GM18498 (cell line): ENCODE results near the gene GALNT2.

Experiments used
- ATAC-seq: cut with Tn5 transposase; IDR thresholded peaks from one replicate; pipeline ENCODE4 v1.9.1; 2021; ENCODE audit warnings: mild to moderate bottlenecking, moderate library complexity; ENCODE audit not compliant: unreplicated experiment

GALNT2 gene

GRCh38 chr1:230050973-230051735, 15.9 kb upstream of the GALNT2 start:
- ATAC-seq = no peak

GRCh38 chr1:230052018-230052417, 15.0 kb upstream of the GALNT2 start:
- no peak for ATAC-seq

- no peak for ATAC-seq
Observed at GRCh38 chr1:230052665-230053064, 14.4 kb upstream of the GALNT2 start.

GRCh38 chr1:230054092-230054749, 12.8 kb upstream of the GALNT2 start:
- ATAC-seq = no peak

- no peak for ATAC-seq
Observed at GRCh38 chr1:230056098-230056497, 10.9 kb upstream of the GALNT2 start.

- no peak for ATAC-seq
Observed at GRCh38 chr1:230057100-230057499, 9.9 kb upstream of the GALNT2 start.

GRCh38 chr1:230057681-230058565, 9.1 kb upstream of the GALNT2 start:
- no peak for ATAC-seq

GRCh38 chr1:230058626-230059025, 8.4 kb upstream of the GALNT2 start:
- ATAC-seq = no peak

- ATAC-seq = no peak
Observed at GRCh38 chr1:230061801-230062200, 5.2 kb upstream of the GALNT2 start.

- no peak for ATAC-seq
Observed at GRCh38 chr1:230062521-230062920, 4.5 kb upstream of the GALNT2 start.

GRCh38 chr1:230064283-230064682, 2.8 kb upstream of the GALNT2 start:
- ATAC-seq = no peak

- no peak for ATAC-seq
Observed at GRCh38 chr1:230065161-230065560, 1.9 kb upstream of the GALNT2 start.

- ATAC-seq = no peak
Observed at GRCh38 chr1:230065571-230065970, 1.5 kb upstream of the GALNT2 start.

- no peak for ATAC-seq
Observed at GRCh38 chr1:230066031-230066430, 1.0 kb upstream of the GALNT2 start.

GRCh38 chr1:230067419-230067870, 407 bp downstream of the GALNT2 start:
- ATAC-seq = peak; percentile 27

GRCh38 chr1:230067871-230068620, 1.0 kb downstream of the GALNT2 start:
- no peak for ATAC-seq

- no peak for ATAC-seq
Observed at GRCh38 chr1:230068621-230068873, 1.5 kb downstream of the GALNT2 start.

GRCh38 chr1:230068952-230069684, 2.1 kb downstream of the GALNT2 start:
- no peak for ATAC-seq

- no peak for ATAC-seq
Observed at GRCh38 chr1:230069796-230070195, 2.8 kb downstream of the GALNT2 start.
